ENCODE measurements around the gene CNPY1.

- TF ChIP-seq CTCF (IDR thresholded peaks at IDR 0.05) (peak; percentile 56), POLR2AphosphoS5 (IDR thresholded peaks at IDR 0.05; ENCODE audit: low read depth, low read length) (no peak), REST (IDR thresholded peaks at IDR 0.05; ENCODE audit: insufficient read depth in 1 of 2, low read depth in 2 of 2, low read length in 1 of 2) (no peak)
Measured at GRCh38 chr7:155509725-155510551, 36.4 kb downstream of the CNPY1 start.

All from Panc1 (cell line).